Measurements from ENCODE around the gene ADAMTSL1. TPM values are rescaled to one million over a fixed set of nuclear protein-coding genes. Genes with fewer than 3 reads are reported as not detected.

ADAMTSL1 gene
- total RNA-seq, 2 experiments from 2014 or later = not detected

DNA sequence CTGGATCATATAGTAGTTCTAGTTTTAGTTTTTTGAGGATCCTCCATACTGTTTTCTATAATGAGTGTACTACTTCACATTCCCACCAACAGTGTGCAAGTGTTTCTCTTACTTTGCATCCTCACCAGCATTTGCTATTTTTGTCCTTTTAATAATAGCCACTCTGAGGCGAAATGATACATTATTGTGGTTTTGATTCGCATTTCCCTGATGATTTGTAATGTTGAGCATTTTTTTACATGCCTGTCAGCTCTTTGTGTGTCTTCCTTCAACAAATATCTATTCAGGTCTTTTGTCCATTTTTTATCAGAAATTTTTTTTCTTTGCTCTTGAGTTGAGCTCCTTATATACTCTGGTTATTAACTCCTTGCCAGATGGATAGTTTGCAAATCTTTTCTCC is 114.0 kb downstream of the ADAMTSL1 start:
- Histone ChIP-seq H3K4me3 (ENCODE audit: low read depth, low read length, poor library complexity, severe bottlenecking) (no peak overlapping the region), H2AFZ (ENCODE audit: low read length) (no peak overlapping the region), H3K79me2 (ENCODE audit: insufficient read depth, low read depth, low read length) (no peaks in the 10 kb centered on the region), H4K20me1 (ENCODE audit: insufficient read depth, low read length) (no peaks in the 10 kb centered on the region), H3K36me3 (ENCODE audit: insufficient read depth, low read length) (no peaks in the 10 kb centered on the region), H3K4me2 (ENCODE audit: low read length) (no peak overlapping the region), H3K9me3 (ENCODE audit: low read length) (no peaks in the 10 kb centered on the region), H3K4me1 (ENCODE audit: insufficient read depth, low read length, poor library complexity, severe bottlenecking) (no peaks in the 10 kb centered on the region), H3K9me2 (ENCODE audit: insufficient read depth, low read length) (no peaks in the 10 kb centered on the region), H3K27ac (ENCODE audit: low read depth, low read length, poor library complexity, severe bottlenecking) (no peak overlapping the region)
- DNase-seq (ENCODE audit: low spot score) = no peak
- intact Hi-C loops (cut with micrococcal nuclease; ENCODE audit: unreplicated experiment) = no loop called here
- BruUV-seq (replicated peaks) = no TSS peak
- no peak for TF ChIP-seq EZH2phosphoT487 (IDR thresholded peaks at IDR 0.05; ENCODE audit: borderline replicate concordance, low read depth, low read length)
- TF ChIP-seq, protein P1, sequence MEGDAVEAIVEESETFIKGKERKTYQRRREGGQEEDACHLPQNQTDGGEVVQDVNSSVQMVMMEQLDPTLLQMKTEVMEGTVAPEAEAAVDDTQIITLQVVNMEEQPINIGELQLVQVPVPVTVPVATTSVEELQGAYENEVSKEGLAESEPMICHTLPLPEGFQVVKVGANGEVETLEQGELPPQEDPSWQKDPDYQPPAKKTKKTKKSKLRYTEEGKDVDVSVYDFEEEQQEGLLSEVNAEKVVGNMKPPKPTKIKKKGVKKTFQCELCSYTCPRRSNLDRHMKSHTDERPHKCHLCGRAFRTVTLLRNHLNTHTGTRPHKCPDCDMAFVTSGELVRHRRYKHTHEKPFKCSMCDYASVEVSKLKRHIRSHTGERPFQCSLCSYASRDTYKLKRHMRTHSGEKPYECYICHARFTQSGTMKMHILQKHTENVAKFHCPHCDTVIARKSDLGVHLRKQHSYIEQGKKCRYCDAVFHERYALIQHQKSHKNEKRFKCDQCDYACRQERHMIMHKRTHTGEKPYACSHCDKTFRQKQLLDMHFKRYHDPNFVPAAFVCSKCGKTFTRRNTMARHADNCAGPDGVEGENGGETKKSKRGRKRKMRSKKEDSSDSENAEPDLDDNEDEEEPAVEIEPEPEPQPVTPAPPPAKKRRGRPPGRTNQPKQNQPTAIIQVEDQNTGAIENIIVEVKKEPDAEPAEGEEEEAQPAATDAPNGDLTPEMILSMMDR (conservative IDR thresholded peaks at IDR 0.05; ENCODE audit: low read length) = no peak
- ChIA-PET POLR2A (no interaction called here), CTCF (ENCODE audit: unreplicated experiment) (no interaction called here)

DNA sequence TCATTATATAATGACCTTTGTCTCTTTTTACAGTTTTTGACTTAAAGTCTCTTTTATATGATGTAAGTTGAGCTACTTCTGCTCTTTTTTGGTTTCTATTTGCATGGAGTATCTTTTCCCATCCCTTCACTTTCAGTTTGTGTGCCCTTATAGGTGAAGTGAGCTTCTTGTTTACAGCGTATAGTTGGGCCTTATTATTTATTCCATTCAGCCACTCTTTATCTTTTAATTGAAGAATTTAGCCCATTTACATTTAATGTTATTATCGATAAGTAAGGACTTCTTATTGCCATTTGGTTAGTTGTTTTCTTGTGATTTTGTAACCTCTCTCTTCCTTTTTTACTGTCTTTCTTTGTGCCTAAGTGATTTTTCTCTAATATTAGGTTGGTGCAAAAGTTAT is 117.3 kb downstream of the ADAMTSL1 start:
- intact Hi-C loops (cut with micrococcal nuclease; ENCODE audit: unreplicated experiment) = no loop called here
- Histone ChIP-seq H3K27ac (ENCODE audit: low read depth, low read length, poor library complexity, severe bottlenecking) (no peak overlapping the region), H3K79me2 (ENCODE audit: insufficient read depth, low read depth, low read length) (no peaks in the 10 kb centered on the region), H2AFZ (ENCODE audit: low read length) (no peak overlapping the region), H3K9me3 (ENCODE audit: low read length) (no peaks in the 10 kb centered on the region), H3K4me2 (ENCODE audit: low read length) (no peak overlapping the region), H4K20me1 (ENCODE audit: insufficient read depth, low read length) (no peaks in the 10 kb centered on the region), H3K9me2 (ENCODE audit: insufficient read depth, low read length) (no peaks in the 10 kb centered on the region), H3K4me3 (ENCODE audit: low read depth, low read length, poor library complexity, severe bottlenecking) (no peak overlapping the region), H3K4me1 (ENCODE audit: insufficient read depth, low read length, poor library complexity, severe bottlenecking) (no peaks in the 10 kb centered on the region), H3K36me3 (ENCODE audit: insufficient read depth, low read length) (no peaks in the 10 kb centered on the region)
- no TSS peak for BruUV-seq (replicated peaks)
- ChIA-PET POLR2A (no interaction called here), CTCF (ENCODE audit: unreplicated experiment) (no interaction called here)
- TF ChIP-seq, protein P1 (conservative IDR thresholded peaks at IDR 0.05; ENCODE audit: low read length) = no peak
- TF ChIP-seq EZH2phosphoT487 (IDR thresholded peaks at IDR 0.05; ENCODE audit: borderline replicate concordance, low read depth, low read length) = no peak
- no peak for DNase-seq (ENCODE audit: low spot score)

DNA sequence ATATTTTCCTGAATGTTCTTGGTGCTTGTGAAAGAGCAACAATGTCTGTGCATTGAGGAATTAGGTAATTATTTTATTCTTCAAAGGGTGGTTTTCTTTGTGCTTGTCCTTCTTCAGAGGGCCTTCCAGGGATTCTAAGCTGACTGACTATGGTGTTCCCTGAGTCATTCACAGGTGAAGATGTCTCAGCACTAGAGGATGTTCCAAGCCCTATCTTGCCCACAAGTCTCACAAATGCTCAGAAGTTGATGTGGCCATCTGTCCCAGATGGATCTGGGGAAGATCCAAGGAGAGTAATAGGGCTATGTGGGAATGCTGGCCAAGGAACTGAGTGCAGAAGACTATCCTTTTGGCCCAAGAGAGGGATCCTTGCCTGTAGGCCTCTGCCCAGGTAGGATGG is 120.9 kb downstream of the ADAMTSL1 start:
- ChIA-PET CTCF (ENCODE audit: unreplicated experiment) (no interaction called here), POLR2A (no interaction called here)
- Histone ChIP-seq H2AFZ (ENCODE audit: low read length) (no peak overlapping the region), H3K9me2 (ENCODE audit: insufficient read depth, low read length) (no peaks in the 10 kb centered on the region), H3K4me2 (ENCODE audit: low read length) (no peak overlapping the region), H3K9me3 (ENCODE audit: low read length) (no peaks in the 10 kb centered on the region), H3K4me3 (ENCODE audit: low read depth, low read length, poor library complexity, severe bottlenecking) (no peak overlapping the region), H3K4me1 (ENCODE audit: insufficient read depth, low read length, poor library complexity, severe bottlenecking) (no peaks in the 10 kb centered on the region), H3K36me3 (ENCODE audit: insufficient read depth, low read length) (no peaks in the 10 kb centered on the region), H3K79me2 (ENCODE audit: insufficient read depth, low read depth, low read length) (no peaks in the 10 kb centered on the region), H4K20me1 (ENCODE audit: insufficient read depth, low read length) (no peaks in the 10 kb centered on the region), H3K27ac (ENCODE audit: low read depth, low read length, poor library complexity, severe bottlenecking) (no peak overlapping the region)
- no peak for DNase-seq (ENCODE audit: low spot score)
- intact Hi-C loops (cut with micrococcal nuclease; ENCODE audit: unreplicated experiment) = no loop called here
- no TSS peak for BruUV-seq (replicated peaks)
- TF ChIP-seq EZH2phosphoT487 (IDR thresholded peaks at IDR 0.05; ENCODE audit: borderline replicate concordance, low read depth, low read length) = no peak
- TF ChIP-seq, protein P1 (conservative IDR thresholded peaks at IDR 0.05; ENCODE audit: low read length) = no peak
